DOHH2 (cell line): ENCODE results near the gene PSME3.

Experiments used
- H3F3A ChIP-seq: fragments of 200-600 bp; sonication (generic), shearing (Covaris generic); 2 replicates; pipeline ENCODE4 v1.6.0; 2016; ENCODE audit warnings: antibody characterized with exemption, mild to moderate bottlenecking; ENCODE audit not compliant: control insufficient read depth, insufficient read depth
- H3K27ac ChIP-seq: fragments of 200-600 bp; sonication (generic); 2 replicates; pipeline ENCODE4 v1.5.1; 2014; ENCODE audit warnings: low read depth, mild to moderate bottlenecking, low read length, moderate library complexity
- H3K27me3 ChIP-seq: fragments of 200-600 bp; sonication (generic); 2 replicates; pipeline ENCODE4 v1.6.1; 2014; ENCODE audit warnings: mild to moderate bottlenecking, low read length, mixed read lengths; ENCODE audit not compliant: control insufficient read depth
- H3K36me3 ChIP-seq: fragments of 200-600 bp; sonication (generic); 2 replicates; pipeline ENCODE4 v1.6.1; 2014; ENCODE audit warnings: mild to moderate bottlenecking, low read length, moderate library complexity, mixed read lengths; ENCODE audit not compliant: control insufficient read depth
- H3K4me1 ChIP-seq: fragments of 200-600 bp; sonication (generic); 2 replicates; pipeline ENCODE4 v1.6.1; 2014; ENCODE audit warnings: mild to moderate bottlenecking, low read length, mixed read lengths; ENCODE audit not compliant: control insufficient read depth
- H3K4me2 ChIP-seq: fragments of 200-600 bp; sonication (generic); 2 replicates; pipeline ENCODE4 v1.6.0; 2014; ENCODE audit warnings: mild to moderate bottlenecking, low read length, moderate library complexity
- H3K4me3 ChIP-seq: fragments of 200-600 bp; sonication (generic); 2 replicates; pipeline ENCODE4 v1.5.1; 2014; ENCODE audit warnings: mild to moderate bottlenecking, low read length, mixed read lengths
- H3K79me2 ChIP-seq: fragments of 200-600 bp; sonication (generic); 2 replicates; pipeline ENCODE4 v1.6.1; 2014; ENCODE audit warnings: mild to moderate bottlenecking, low read length, mixed read lengths; ENCODE audit not compliant: control insufficient read depth
- H3K9me2 ChIP-seq: fragments of 200-600 bp; sonication (generic); replicated peaks from 2 replicates; pipeline ENCODE4 v1.6.1; 2014; ENCODE audit warnings: mild to moderate bottlenecking, low read length, mixed read lengths; ENCODE audit not compliant: control insufficient read depth
- H3K9me3 ChIP-seq: fragments of 200-600 bp; sonication (generic); 2 replicates; pipeline ENCODE4 v1.6.1; 2014; ENCODE audit warnings: antibody characterized with exemption, low read length, mixed read lengths; ENCODE audit not compliant: control insufficient read depth, insufficient read depth
- H4K20me1 ChIP-seq: fragments of 200-600 bp; sonication (generic); 2 replicates; pipeline ENCODE4 v1.6.0; 2014; ENCODE audit warnings: low read depth, mild to moderate bottlenecking, antibody characterized with exemption, low read length, moderate library complexity; ENCODE audit not compliant: control insufficient read depth, insufficient read depth
- CTCF ChIP-seq: fragments of 200-600 bp; sonication (generic); IDR thresholded peaks from one replicate; pipeline ENCODE4 v1.5.1; 2014; ENCODE audit warnings: antibody characterized with exemption, mild to moderate bottlenecking, low read depth, low read length; ENCODE audit not compliant: poor library complexity, severe bottlenecking
- EZH2phosphoT487 ChIP-seq: fragments of 200-600 bp; sonication (generic); IDR thresholded peaks from 2 replicates; pipeline ENCODE4 v1.6.1; 2017; ENCODE audit warnings: borderline replicate concordance, mild to moderate bottlenecking, antibody characterized with exemption, low read length, moderate library complexity, mixed read lengths

The PSME3 gene

GRCh38 chr17:42845556-42845917, 12.3 kb downstream of the PSME3 start:
- no peaks in the 10 kb centered on the region for H3K9me2 ChIP-seq
- no peaks in the 10 kb centered on the region for H3K9me3 ChIP-seq
- H3K27ac ChIP-seq: no peak overlapping the region
- no peaks in the 10 kb centered on the region for H3K4me1 ChIP-seq
- no peaks in the 10 kb centered on the region for H3K27me3 ChIP-seq
- no peak overlapping the region for H3K4me2 ChIP-seq
- H4K20me1 ChIP-seq: peaks cover 4% of the 10 kb centered on the region; the same call in 1 of the 2 replicates
- peaks cover 48% of the 10 kb centered on the region for H3K36me3 ChIP-seq
- H3K4me3 ChIP-seq: no peak overlapping the region
- TF ChIP-seq CTCF: no peak
- TF ChIP-seq EZH2phosphoT487: no peak
- peaks cover 19% of the 10 kb centered on the region for H3F3A ChIP-seq
- no peaks in the 10 kb centered on the region for H3K79me2 ChIP-seq

- H3K4me2 ChIP-seq: no peak overlapping the region
- peaks cover 21% of the 10 kb centered on the region for H3F3A ChIP-seq
- H3K79me2 ChIP-seq: no peaks in the 10 kb centered on the region
- no peaks in the 10 kb centered on the region for H3K9me2 ChIP-seq
- H3K27me3 ChIP-seq: no peaks in the 10 kb centered on the region
- H3K9me3 ChIP-seq: no peaks in the 10 kb centered on the region
- no peak overlapping the region for H3K4me3 ChIP-seq
- TF ChIP-seq CTCF (no peak), EZH2phosphoT487 (no peak)
- H3K4me1 ChIP-seq: no peaks in the 10 kb centered on the region
- peaks cover 45% of the 10 kb centered on the region for H3K36me3 ChIP-seq
- no peak overlapping the region for H3K27ac ChIP-seq
- peaks cover 4% of the 10 kb centered on the region; the same call in 1 of the 2 replicates for H4K20me1 ChIP-seq
These were observed 12.9 kb downstream of the PSME3 start for GRCh38 chr17:42845918-42846593.

- Histone ChIP-seq H4K20me1 (peaks cover 4% of the 10 kb centered on the region; the same call in 1 of the 2 replicates), H3F3A (peaks cover 21% of the 10 kb centered on the region), H3K36me3 (peaks cover 38% of the 10 kb centered on the region), H3K79me2 (no peaks in the 10 kb centered on the region), H3K4me3 (no peak overlapping the region), H3K9me3 (no peaks in the 10 kb centered on the region), H3K9me2 (no peaks in the 10 kb centered on the region), H3K27me3 (no peaks in the 10 kb centered on the region), H3K27ac (no peak overlapping the region), H3K4me1 (no peaks in the 10 kb centered on the region), H3K4me2 (no peak overlapping the region)
- no peak for TF ChIP-seq EZH2phosphoT487
- TF ChIP-seq CTCF: no peak
These were observed 13.5 kb downstream of the PSME3 start for GRCh38 chr17:42846594-42847280.
